ENCODE data around the gene ATP12A. TPM values are rescaled to one million over a fixed set of nuclear protein-coding genes. Genes with fewer than 3 reads are reported as not detected.
A peak's percentile ranks its signal among the peaks of the same experiment; 100 is the strongest.
"Not testable (repeated sequence)": the region's sequence is repeated elsewhere in the genome, so short reads cannot be mapped to it uniquely, and the experiment has no call there.

The ATP12A gene
- total and polyA plus RNA-seq, 4 experiments from 2014 or later: not detected

- intact Hi-C loops (cut with micrococcal nuclease): loop anchor here (1.0 to 5.0 kb wide), 5 partner anchors 34 to 216 kb away; partner anchors contain the start of gene PARP4
- Histone ChIP-seq H3K9me3 (ENCODE audit: control insufficient read depth in 1 of 2, low read length in 2 of 2) (no peaks in the 10 kb centered on the region), H3K4me3 (ENCODE audit: low read length in 2 of 2) (no peak overlapping the region), H3K36me3 (ENCODE audit: insufficient read depth, low read length) (no peaks in the 10 kb centered on the region), H3K27ac (ENCODE audit: low read depth, low read length) (no peak overlapping the region), H3K4me1 (ENCODE audit: insufficient read depth, low read length) (no peaks in the 10 kb centered on the region), H3K27me3 (ENCODE audit: insufficient read depth, low read length) (no peaks in the 10 kb centered on the region)
- Mint-ChIP-seq H3K36me3 (no peaks in the 10 kb centered on the region), H3K9me3 (peaks cover 0 to 14% (median 3%) of the 10 kb centered on the region in 8 donors), H3K27ac (peak overlapping the region in 2 of 7 donors; percentile 3 to 21), H3K4me1 (no peaks in the 10 kb centered on the region), H3K27me3 (peaks cover 7% of the 10 kb centered on the region in 2 donors), H3K4me3 (no peak overlapping the region)
- POLR2A ChIA-PET (ENCODE audit: partially characterized antibody): interaction anchor here (0.6 kb wide), 2 partner anchors 9 to 43 kb away, joined by 3 read pairs; no protein-coding TSS in a partner anchor
- DNase-seq: peak; percentile 73 to 80 (median 77)
- CTCF ChIA-PET (ENCODE audit: partially characterized antibody): interaction anchor here (0.7 to 4.0 kb wide), 28 partner anchors 8 to 165 kb away, joined by 3 to 43 read pairs (median 6); partner anchors contain the start of gene ATP12A
Observed at GRCh38 chr13:24727731-24728601, 47.8 kb downstream of the ATP12A start.

- H3K36me3 ChIP-seq (ENCODE audit: insufficient read depth, low read length); H3K27me3 ChIP-seq (ENCODE audit: insufficient read depth, low read length); H3K27ac Mint-ChIP-seq; H3K9me3 ChIP-seq (ENCODE audit: control insufficient read depth in 1 of 2, low read length in 2 of 2); H3K4me1 Mint-ChIP-seq; POLR2A ChIA-PET (ENCODE audit: partially characterized antibody); H3K27ac ChIP-seq (ENCODE audit: low read depth, low read length); H3K4me3 Mint-ChIP-seq; H3K4me1 ChIP-seq (ENCODE audit: insufficient read depth, low read length); H3K4me3 ChIP-seq (ENCODE audit: low read length in 2 of 2); DNase-seq; H3K27me3 Mint-ChIP-seq; intact Hi-C loops (cut with micrococcal nuclease); CTCF ChIA-PET (ENCODE audit: partially characterized antibody); H3K36me3 Mint-ChIP-seq: not testable (repeated sequence)
- H3K9me3 Mint-ChIP-seq: peaks cover 0 to 14% (median 3%) of the 10 kb centered on the region in 8 donors
Observed at GRCh38 chr13:24730873-24731567, 50.8 kb downstream of the ATP12A start.

DNA sequence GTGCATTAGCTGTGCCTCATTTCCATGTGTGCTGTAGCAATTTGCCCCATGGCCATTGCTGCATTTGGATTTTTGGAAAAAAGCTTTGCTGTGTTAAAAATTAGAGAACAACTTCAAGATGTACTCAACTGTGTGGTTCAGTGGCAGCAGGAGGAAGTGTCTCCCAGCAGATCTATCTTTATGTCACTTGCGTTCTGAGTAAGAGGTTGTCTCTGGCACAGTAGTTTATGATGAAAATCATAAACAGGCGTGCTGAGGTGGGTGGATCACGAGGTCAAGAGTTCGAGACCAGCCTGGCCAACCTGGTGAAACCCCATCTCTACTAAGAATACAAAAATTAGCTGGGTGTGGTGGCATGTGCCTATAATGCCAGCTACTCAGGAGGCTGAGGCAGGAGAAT is 54.7 kb downstream of the ATP12A start:
- H3K27me3 Mint-ChIP-seq: peaks cover 4% of the 10 kb centered on the region in 2 donors
- POLR2A ChIA-PET (ENCODE audit: partially characterized antibody): no interaction called here

DNA sequence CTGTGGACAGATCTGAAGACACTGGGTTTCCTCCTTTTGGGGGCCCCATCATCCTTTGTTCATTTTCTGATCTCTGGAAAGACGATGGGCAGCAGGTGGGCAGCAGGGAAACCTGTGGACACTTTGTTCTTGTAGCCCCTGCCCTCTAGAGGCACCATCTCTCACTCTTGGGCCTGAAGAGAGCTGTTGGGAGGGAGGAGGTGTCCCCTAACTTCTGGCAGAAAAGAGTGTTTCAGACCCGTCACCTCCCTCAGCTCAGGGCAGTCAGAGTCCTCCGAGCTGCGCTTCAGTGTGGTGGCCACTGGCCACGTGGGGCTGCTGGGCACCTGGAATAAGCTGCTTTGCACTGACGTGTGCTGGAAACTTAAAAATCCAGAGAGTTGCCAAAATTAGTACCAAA is 56.8 kb downstream of the ATP12A start:
- H3K4me1 ChIP-seq (ENCODE audit: insufficient read depth, low read length): no peaks in the 10 kb centered on the region
- intact Hi-C loops (cut with micrococcal nuclease): no loop called here
- H3K36me3 ChIP-seq (ENCODE audit: insufficient read depth, low read length): no peaks in the 10 kb centered on the region
- Mint-ChIP-seq H3K4me1 (no peaks in the 10 kb centered on the region), H3K27ac (no peak overlapping the region), H3K9me3 (peaks cover 0 to 2% (median 0%) of the 10 kb centered on the region in 8 donors), H3K36me3 (no peaks in the 10 kb centered on the region), H3K4me3 (no peak overlapping the region), H3K27me3 (no peaks in the 10 kb centered on the region)
- no peak overlapping the region for H3K27ac ChIP-seq (ENCODE audit: low read depth, low read length)
- DNase-seq: no peak
- no peaks in the 10 kb centered on the region for H3K9me3 ChIP-seq (ENCODE audit: control insufficient read depth in 1 of 2, low read length in 2 of 2)
- ChIA-PET CTCF (ENCODE audit: partially characterized antibody) (interaction anchor here (1.4 kb wide), 1 partner anchor 10 kb away, joined by 3 read pairs; no protein-coding TSS in a partner anchor), POLR2A (ENCODE audit: partially characterized antibody) (interaction anchor here (0.5 kb wide), 1 partner anchor 9 kb away, joined by 3 read pairs; no protein-coding TSS in a partner anchor)
- no peak overlapping the region for H3K4me3 ChIP-seq (ENCODE audit: low read length in 2 of 2)
- no peaks in the 10 kb centered on the region for H3K27me3 ChIP-seq (ENCODE audit: insufficient read depth, low read length)

More for the DNA sequence above, 54.7 kb downstream of the ATP12A start:
- Histone ChIP-seq H3K4me3 (ENCODE audit: low read length in 2 of 2) (no peak overlapping the region), H3K4me1 (ENCODE audit: insufficient read depth, low read length) (no peaks in the 10 kb centered on the region), H3K27me3 (ENCODE audit: insufficient read depth, low read length) (no peaks in the 10 kb centered on the region), H3K27ac (ENCODE audit: low read depth, low read length) (no peak overlapping the region), H3K9me3 (ENCODE audit: control insufficient read depth in 1 of 2, low read length in 2 of 2) (no peaks in the 10 kb centered on the region), H3K36me3 (ENCODE audit: insufficient read depth, low read length) (no peaks in the 10 kb centered on the region)
- DNase-seq: no peak
- CTCF ChIA-PET (ENCODE audit: partially characterized antibody): interaction anchor here (3.7 kb wide), 1 partner anchor 129 kb away, joined by 12 read pairs; no protein-coding TSS in a partner anchor
- Mint-ChIP-seq H3K4me3 (no peak overlapping the region), H3K4me1 (no peaks in the 10 kb centered on the region), H3K27ac (no peak overlapping the region), H3K9me3 (peaks cover 0 to 14% (median 3%) of the 10 kb centered on the region in 8 donors), H3K36me3 (no peaks in the 10 kb centered on the region)
- intact Hi-C loops (cut with micrococcal nuclease): no loop called here

GRCh38 chr13:24738366-24738847 is 58.2 kb downstream of the ATP12A start:
- Mint-ChIP-seq H3K27me3 (peaks cover 0 to 1% of the 10 kb centered on the region in 2 donors), H3K4me1 (no peaks in the 10 kb centered on the region), H3K4me3 (no peak overlapping the region), H3K27ac (peak overlapping the region in 1 of 7 donors; percentile 37), H3K9me3 (peaks cover 0 to 2% (median 0%) of the 10 kb centered on the region in 8 donors), H3K36me3 (no peaks in the 10 kb centered on the region)
- Histone ChIP-seq H3K9me3 (ENCODE audit: control insufficient read depth in 1 of 2, low read length in 2 of 2) (no peaks in the 10 kb centered on the region), H3K4me1 (ENCODE audit: insufficient read depth, low read length) (no peaks in the 10 kb centered on the region), H3K36me3 (ENCODE audit: insufficient read depth, low read length) (no peaks in the 10 kb centered on the region), H3K4me3 (ENCODE audit: low read length in 2 of 2) (no peak overlapping the region), H3K27me3 (ENCODE audit: insufficient read depth, low read length) (no peaks in the 10 kb centered on the region), H3K27ac (ENCODE audit: low read depth, low read length) (no peak overlapping the region)
- intact Hi-C loops (cut with micrococcal nuclease): no loop called here
- ChIA-PET POLR2A (ENCODE audit: partially characterized antibody) (no interaction called here), CTCF (ENCODE audit: partially characterized antibody) (interaction anchor here (2.5 kb wide), 1 partner anchor 11 kb away, joined by 10 read pairs; no protein-coding TSS in a partner anchor)
- no peak for DNase-seq

DNA sequence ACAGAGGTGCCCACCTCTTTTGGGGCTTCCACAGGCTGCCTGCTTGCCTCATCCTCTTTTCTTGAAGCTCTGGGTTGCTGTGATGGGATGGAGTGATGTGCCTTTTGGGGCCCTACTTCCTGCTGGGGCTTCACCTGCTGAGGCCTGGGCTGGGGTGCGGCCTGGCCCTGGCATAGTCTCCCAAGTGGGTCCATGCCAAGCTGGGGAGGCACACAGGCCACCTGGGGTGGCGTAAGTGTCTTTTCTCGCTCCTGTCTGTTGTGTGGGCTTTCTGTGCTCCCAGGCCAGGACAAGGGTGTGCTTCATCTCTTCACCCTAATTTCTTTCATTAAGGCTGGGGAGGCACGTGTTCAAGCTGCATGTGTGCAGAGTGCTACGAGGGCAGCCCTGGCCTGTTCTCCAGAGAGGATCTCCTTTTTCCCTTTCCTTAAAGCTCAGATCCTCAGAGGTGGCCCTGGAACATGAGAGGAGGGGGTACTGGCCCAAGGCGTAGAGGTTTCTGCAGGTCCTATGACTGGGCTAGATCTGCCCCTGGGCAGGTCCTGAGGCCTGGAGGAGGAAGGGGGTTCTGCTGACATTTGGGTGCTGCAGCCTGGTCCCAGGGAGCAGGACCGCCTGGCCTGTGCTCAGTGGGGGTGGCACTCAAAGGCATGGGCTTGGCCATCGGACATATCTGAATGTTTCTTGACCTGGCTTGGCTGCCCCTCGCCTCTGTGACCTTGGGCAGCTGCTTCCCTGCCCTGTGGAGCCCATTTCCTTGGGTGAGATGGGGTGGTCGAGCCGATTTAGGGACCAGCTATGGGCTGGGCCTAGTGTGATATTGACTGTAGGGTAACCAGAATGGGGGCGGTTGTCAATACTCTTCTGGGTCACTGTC is 60.0 kb downstream of the ATP12A start:
- H3K27ac Mint-ChIP-seq: peak overlapping the region in 1 of 7 donors; percentile 18
- Histone ChIP-seq H3K36me3 (ENCODE audit: insufficient read depth, low read length) (no peaks in the 10 kb centered on the region), H3K9me3 (ENCODE audit: control insufficient read depth in 1 of 2, low read length in 2 of 2) (no peaks in the 10 kb centered on the region), H3K27ac (ENCODE audit: low read depth, low read length) (no peak overlapping the region), H3K4me3 (ENCODE audit: low read length in 2 of 2) (no peak overlapping the region), H3K4me1 (ENCODE audit: insufficient read depth, low read length) (no peaks in the 10 kb centered on the region), H3K27me3 (ENCODE audit: insufficient read depth, low read length) (no peaks in the 10 kb centered on the region)
- intact Hi-C loops (cut with micrococcal nuclease): no loop called here
- peaks cover 0 to 2% (median 0%) of the 10 kb centered on the region in 8 donors for H3K9me3 Mint-ChIP-seq
- peaks cover 5 to 13% of the 10 kb centered on the region in 2 donors for H3K27me3 Mint-ChIP-seq
- H3K4me1 Mint-ChIP-seq: no peaks in the 10 kb centered on the region
- no peak for DNase-seq
- POLR2A ChIA-PET (ENCODE audit: partially characterized antibody): no interaction called here
- CTCF ChIA-PET (ENCODE audit: partially characterized antibody): interaction anchor here (0.6 to 2.5 kb wide), 4 partner anchors 9 to 46 kb away, joined by 3 to 10 read pairs (median 4); no protein-coding TSS in a partner anchor
- H3K4me3 Mint-ChIP-seq: no peak overlapping the region
- no peaks in the 10 kb centered on the region for H3K36me3 Mint-ChIP-seq
